ENCODE data around the gene MX1.

The MX1 gene

GRCh38 chr21:41432562-41433460 is 6.8 kb downstream of the MX1 start:
- DNase-seq (ENCODE audit: low read depth): no peak
- no peak for TF ChIP-seq CTCF (IDR thresholded peaks at IDR 0.05; ENCODE audit: insufficient read depth, low read depth, low read length, missing control alignments)
- no peak overlapping the region for H3K4me3 ChIP-seq (ENCODE audit: low read depth, low read length)

DNA sequence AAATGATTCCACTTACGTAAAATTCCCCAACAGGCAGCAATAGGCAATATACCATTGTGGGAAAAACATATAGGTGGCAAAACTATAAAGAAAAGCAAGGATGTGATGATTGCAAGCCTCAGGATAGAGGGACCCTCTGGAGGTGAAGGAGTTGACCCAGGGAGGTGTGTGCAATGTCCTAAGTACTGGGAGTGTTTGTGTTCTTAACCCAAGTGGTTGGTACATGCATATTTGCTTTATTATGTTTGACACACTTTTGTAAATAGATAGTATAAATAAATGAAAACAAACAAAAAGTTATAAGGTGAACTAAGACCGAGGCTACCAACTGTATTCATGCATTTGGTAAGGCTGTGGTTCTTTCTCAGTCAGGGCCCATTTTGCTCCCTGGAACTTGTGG is 7.5 kb downstream of the MX1 start:
- DNase-seq (ENCODE audit: low read depth): no peak
- no peak for TF ChIP-seq CTCF (IDR thresholded peaks at IDR 0.05; ENCODE audit: insufficient read depth, low read depth, low read length, missing control alignments)

GRCh38 chr21:41435706-41436105 is 9.7 kb downstream of the MX1 start:
- no peak overlapping the region for H3K4me3 ChIP-seq (ENCODE audit: low read depth, low read length)
- no peak for DNase-seq (ENCODE audit: low read depth)
- no peak for TF ChIP-seq CTCF (IDR thresholded peaks at IDR 0.05; ENCODE audit: insufficient read depth, low read depth, low read length, missing control alignments)

More for the DNA sequence above, 7.5 kb downstream of the MX1 start:
- no peak overlapping the region for H3K4me3 ChIP-seq (ENCODE audit: low read depth, low read length)

DNA sequence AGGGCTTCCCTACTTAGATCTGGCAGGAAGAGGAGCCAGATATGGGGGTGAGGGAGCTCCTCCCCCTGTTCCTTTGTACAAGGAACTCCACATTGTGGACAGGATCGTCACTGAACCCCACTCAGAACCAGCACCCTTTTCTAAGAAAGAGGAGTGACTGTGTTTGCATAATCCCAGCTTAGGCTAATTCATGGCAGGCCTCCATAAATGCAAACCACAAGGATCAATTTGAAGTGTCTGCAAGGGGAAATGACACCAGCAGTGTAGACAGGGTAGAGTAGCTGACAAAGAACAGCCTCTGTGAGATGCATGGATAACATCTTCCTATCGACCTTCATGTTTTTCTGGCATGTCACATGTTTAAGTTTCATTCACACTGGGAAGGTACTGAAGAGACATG is 11.7 kb downstream of the MX1 start:
- no peak for DNase-seq (ENCODE audit: low read depth)

GRCh38 chr21:41438425-41439113 is 12.5 kb downstream of the MX1 start:
- DNase-seq (ENCODE audit: low read depth): no peak
- TF ChIP-seq CTCF (IDR thresholded peaks at IDR 0.05; ENCODE audit: insufficient read depth, low read depth, low read length, missing control alignments): no peak
- H3K4me3 ChIP-seq (ENCODE audit: low read depth, low read length): no peak overlapping the region

More for the DNA sequence above, 11.7 kb downstream of the MX1 start:
- no peak overlapping the region for H3K4me3 ChIP-seq (ENCODE audit: low read depth, low read length)
- TF ChIP-seq CTCF (IDR thresholded peaks at IDR 0.05; ENCODE audit: insufficient read depth, low read depth, low read length, missing control alignments): no peak

DNA sequence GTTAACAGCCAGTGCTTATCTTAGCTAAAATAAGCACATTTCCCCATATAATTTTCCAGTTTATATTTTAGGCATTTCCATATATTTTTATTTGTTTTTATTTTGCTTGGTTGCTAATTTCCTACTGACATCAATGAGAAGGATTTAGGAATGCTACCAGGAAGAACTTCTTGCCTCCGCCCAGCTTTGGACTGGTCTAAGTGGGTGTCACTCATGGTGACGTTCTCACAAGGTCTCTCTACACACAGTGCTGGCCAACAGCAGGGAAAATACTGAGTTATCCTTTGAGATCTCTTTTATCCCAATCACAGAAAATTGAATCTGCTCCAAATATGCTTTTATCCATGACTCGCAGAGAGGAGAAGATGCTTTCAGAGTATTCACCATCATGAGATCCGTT is 13.2 kb downstream of the MX1 start:
- DNase-seq (ENCODE audit: low read depth): no peak
- no peak for TF ChIP-seq CTCF (IDR thresholded peaks at IDR 0.05; ENCODE audit: insufficient read depth, low read depth, low read length, missing control alignments)
- H3K4me3 ChIP-seq (ENCODE audit: low read depth, low read length): no peak overlapping the region
